ENCODE results near the gene ANKRD28.

The ANKRD28 gene

GRCh38 chr3:15766406-15766805 is 31.4 kb downstream of the ANKRD28 start:
- no peak for TF ChIP-seq CTCF (IDR thresholded peaks at IDR 0.05; ENCODE audit: insufficient read depth, low read depth, low read length, missing control alignments)
- no peak for DNase-seq (ENCODE audit: low read depth)
- no peak overlapping the region for H3K4me3 ChIP-seq (ENCODE audit: low read length)

- TF ChIP-seq CTCF (IDR thresholded peaks at IDR 0.05; ENCODE audit: insufficient read depth, low read depth, low read length, missing control alignments), result no peak
- H3K4me3 ChIP-seq (ENCODE audit: low read length), result no peak overlapping the region
- DNase-seq (ENCODE audit: low read depth), result no peak
These were observed 39.5 kb downstream of the ANKRD28 start for GRCh38 chr3:15758295-15758694.

- no peak for TF ChIP-seq CTCF (IDR thresholded peaks at IDR 0.05; ENCODE audit: insufficient read depth, low read depth, low read length, missing control alignments)
- H3K4me3 ChIP-seq (ENCODE audit: low read length), result no peak overlapping the region
- no peak for DNase-seq (ENCODE audit: low read depth)
These were observed 40.0 kb downstream of the ANKRD28 start for GRCh38 chr3:15757824-15758223.

GRCh38 chr3:15756505-15756904 is 41.3 kb downstream of the ANKRD28 start:
- DNase-seq (ENCODE audit: low read depth), result no peak
- no peak overlapping the region for H3K4me3 ChIP-seq (ENCODE audit: low read length)
- no peak for TF ChIP-seq CTCF (IDR thresholded peaks at IDR 0.05; ENCODE audit: insufficient read depth, low read depth, low read length, missing control alignments)

- TF ChIP-seq CTCF (IDR thresholded peaks at IDR 0.05; ENCODE audit: insufficient read depth, low read depth, low read length, missing control alignments), result no peak
- no peak for DNase-seq (ENCODE audit: low read depth)
- no peak overlapping the region for H3K4me3 ChIP-seq (ENCODE audit: low read length)
These were observed 42.0 kb downstream of the ANKRD28 start for GRCh38 chr3:15755780-15756179.

GRCh38 chr3:15755181-15755580 is 42.6 kb downstream of the ANKRD28 start:
- no peak for TF ChIP-seq CTCF (IDR thresholded peaks at IDR 0.05; ENCODE audit: insufficient read depth, low read depth, low read length, missing control alignments)
- no peak for DNase-seq (ENCODE audit: low read depth)

GRCh38 chr3:15754047-15754446 is 43.7 kb downstream of the ANKRD28 start:
- DNase-seq (ENCODE audit: low read depth), result peak; percentile 72
- no peak overlapping the region for H3K4me3 ChIP-seq (ENCODE audit: low read length)
- no peak for TF ChIP-seq CTCF (IDR thresholded peaks at IDR 0.05; ENCODE audit: insufficient read depth, low read depth, low read length, missing control alignments)

More at GRCh38 chr3:15755181-15755580, 42.6 kb downstream of the ANKRD28 start:
- no peak overlapping the region for H3K4me3 ChIP-seq (ENCODE audit: low read length)
